ENCODE data around the gene PDE6A. TPM values are rescaled to one million over a fixed set of nuclear protein-coding genes. Genes with fewer than 3 reads are reported as not detected.

Gene PDE6A
- total and polyA plus RNA-seq, 12 donors: 0.14 to 1.6 (median 0.86) TPM

DNA sequence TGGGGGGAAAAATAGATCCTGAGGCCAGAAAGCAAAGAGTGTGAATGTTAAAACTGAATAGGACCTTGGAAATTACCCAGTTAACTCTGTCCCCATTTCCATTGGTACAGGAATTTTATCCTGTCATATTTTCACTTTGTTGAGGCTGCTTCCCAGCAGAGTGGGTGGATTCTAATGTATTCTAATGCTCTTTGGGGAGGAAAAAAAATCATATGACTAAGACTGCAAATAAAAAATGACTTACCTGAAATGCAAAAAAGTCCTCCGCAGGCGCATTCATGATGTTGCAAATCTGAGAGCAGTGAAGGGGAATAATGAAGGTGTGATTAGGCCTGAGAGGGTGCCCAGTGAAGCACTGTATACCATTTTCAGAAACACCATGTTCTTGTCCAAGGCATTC is 41.2 kb downstream of the PDE6A start:
- Histone ChIP-seq H3K4me3 (no peak overlapping the region), H3K27me3 (no peaks in the 10 kb centered on the region), H3K9me3 (replicated peaks in 1 of 3) (no peaks in the 10 kb centered on the region), H3K27ac (no peak overlapping the region), H3K4me1 (replicated peaks in 1 of 2) (peaks cover 4 to 8% of the 10 kb centered on the region in 2 donors), H3K36me3 (replicated peaks in 1 of 2) (no peaks in the 10 kb centered on the region)
- intact Hi-C loops (cut with DNase I): no loop called here
- TF ChIP-seq, protein P1, sequence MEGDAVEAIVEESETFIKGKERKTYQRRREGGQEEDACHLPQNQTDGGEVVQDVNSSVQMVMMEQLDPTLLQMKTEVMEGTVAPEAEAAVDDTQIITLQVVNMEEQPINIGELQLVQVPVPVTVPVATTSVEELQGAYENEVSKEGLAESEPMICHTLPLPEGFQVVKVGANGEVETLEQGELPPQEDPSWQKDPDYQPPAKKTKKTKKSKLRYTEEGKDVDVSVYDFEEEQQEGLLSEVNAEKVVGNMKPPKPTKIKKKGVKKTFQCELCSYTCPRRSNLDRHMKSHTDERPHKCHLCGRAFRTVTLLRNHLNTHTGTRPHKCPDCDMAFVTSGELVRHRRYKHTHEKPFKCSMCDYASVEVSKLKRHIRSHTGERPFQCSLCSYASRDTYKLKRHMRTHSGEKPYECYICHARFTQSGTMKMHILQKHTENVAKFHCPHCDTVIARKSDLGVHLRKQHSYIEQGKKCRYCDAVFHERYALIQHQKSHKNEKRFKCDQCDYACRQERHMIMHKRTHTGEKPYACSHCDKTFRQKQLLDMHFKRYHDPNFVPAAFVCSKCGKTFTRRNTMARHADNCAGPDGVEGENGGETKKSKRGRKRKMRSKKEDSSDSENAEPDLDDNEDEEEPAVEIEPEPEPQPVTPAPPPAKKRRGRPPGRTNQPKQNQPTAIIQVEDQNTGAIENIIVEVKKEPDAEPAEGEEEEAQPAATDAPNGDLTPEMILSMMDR (IDR thresholded peaks at IDR 0.05): no peak
- TF ChIP-seq POLR2A (IDR thresholded peaks at IDR 0.05): no peak
- WGBS, 4 donors: 97 to 99% (median 98%) methylated on average over 2 of the region's 2 CpGs
- no peak for DNase-seq

DNA sequence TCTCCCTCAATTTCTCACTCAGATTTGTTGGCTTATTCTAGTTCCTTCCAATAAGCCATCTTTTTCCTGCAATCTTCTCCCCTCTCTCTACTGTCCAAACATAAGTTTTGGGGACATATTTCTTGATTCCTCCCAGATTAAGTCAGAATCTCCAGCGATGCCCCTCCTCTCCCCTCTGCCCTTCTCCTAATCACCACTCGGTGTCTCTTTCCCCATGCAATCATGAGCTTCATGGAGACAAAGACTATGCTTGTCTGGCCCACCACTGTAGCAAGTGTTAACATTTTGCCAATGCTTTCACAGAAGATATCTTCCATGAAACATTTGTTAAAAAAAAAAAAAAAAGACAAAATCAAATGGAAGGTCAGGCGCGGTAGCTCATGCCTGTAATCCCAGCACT is 42.4 kb downstream of the PDE6A start:
- no peak for TF ChIP-seq POLR2A (IDR thresholded peaks at IDR 0.05)
- TF ChIP-seq, protein P1 (IDR thresholded peaks at IDR 0.05): peak in 2 of 6 experiments; percentile 14 to 19
- 77 to 82% (median 78%) methylated on average over 4 of the region's 4 CpGs for WGBS, 4 donors
- no peak for DNase-seq
- intact Hi-C loops (cut with DNase I): no loop called here
- Histone ChIP-seq H3K27me3 (no peaks in the 10 kb centered on the region), H3K4me3 (no peak overlapping the region), H3K27ac (no peak overlapping the region), H3K4me1 (replicated peaks in 1 of 2) (peaks cover 4 to 8% of the 10 kb centered on the region in 2 donors), H3K9me3 (replicated peaks in 1 of 3) (no peaks in the 10 kb centered on the region), H3K36me3 (replicated peaks in 1 of 2) (no peaks in the 10 kb centered on the region)

DNA sequence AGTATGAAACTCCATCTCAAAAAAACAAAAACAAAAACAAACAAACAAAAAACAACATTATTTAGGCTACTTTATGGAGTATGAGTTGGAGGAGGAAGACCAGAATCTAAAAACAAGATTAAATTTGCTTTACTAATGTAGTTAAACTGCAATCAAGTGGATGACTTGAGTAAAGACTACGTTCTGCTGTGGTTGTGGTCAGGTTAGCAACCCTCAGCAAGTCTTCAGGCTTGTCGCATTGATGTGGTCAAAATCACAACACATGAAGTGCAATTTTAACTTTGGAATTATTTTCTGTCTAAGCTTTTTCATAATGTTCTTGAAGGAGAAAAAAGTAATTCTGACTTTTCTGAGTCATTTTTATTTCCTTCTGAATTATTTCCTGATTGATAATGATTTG is 43.1 kb downstream of the PDE6A start:
- Histone ChIP-seq H3K27me3 (no peaks in the 10 kb centered on the region), H3K9me3 (replicated peaks in 1 of 3) (no peaks in the 10 kb centered on the region), H3K27ac (no peak overlapping the region), H3K4me3 (no peak overlapping the region), H3K4me1 (replicated peaks in 1 of 2) (peaks cover 4 to 8% of the 10 kb centered on the region in 2 donors), H3K36me3 (replicated peaks in 1 of 2) (no peaks in the 10 kb centered on the region)
- TF ChIP-seq, protein P1 (IDR thresholded peaks at IDR 0.05): no peak
- TF ChIP-seq POLR2A (IDR thresholded peaks at IDR 0.05): no peak
- WGBS, 4 donors: 82 to 92% (median 83%) methylated on average over 2 of the region's 2 CpGs
- no peak for DNase-seq
- intact Hi-C loops (cut with DNase I): no loop called here

DNA sequence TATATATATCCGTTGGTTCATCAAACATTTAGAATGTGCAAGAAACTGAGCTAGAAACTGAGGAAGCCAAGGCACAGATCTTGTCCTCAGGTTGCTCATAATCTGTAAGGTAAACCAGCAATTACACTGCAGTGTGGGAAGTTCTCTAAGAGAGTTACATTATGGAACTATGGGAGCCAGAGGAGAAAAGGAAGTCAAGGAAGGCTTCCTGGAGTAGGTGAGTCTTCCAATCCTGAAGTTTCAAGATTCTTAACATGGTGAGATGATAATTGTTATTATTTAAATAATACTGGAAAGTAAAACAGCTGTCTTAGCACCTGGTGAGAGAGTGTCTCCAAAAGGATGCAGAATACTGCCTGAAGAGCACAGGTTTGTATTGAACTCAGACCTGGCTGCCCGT is 44.2 kb downstream of the PDE6A start:
- DNase-seq: no peak
- Histone ChIP-seq H3K27me3 (no peaks in the 10 kb centered on the region), H3K36me3 (replicated peaks in 1 of 2) (no peaks in the 10 kb centered on the region), H3K27ac (no peak overlapping the region), H3K4me1 (replicated peaks in 1 of 2) (peaks cover 13 to 15% of the 10 kb centered on the region in 2 donors), H3K9me3 (replicated peaks in 1 of 3) (no peaks in the 10 kb centered on the region), H3K4me3 (no peak overlapping the region)
- intact Hi-C loops (cut with DNase I): no loop called here
- 48 to 68% (median 61%) methylated on average over 2 of the region's 2 CpGs for WGBS, 4 donors
- TF ChIP-seq, protein P1 (IDR thresholded peaks at IDR 0.05): no peak
- TF ChIP-seq POLR2A (IDR thresholded peaks at IDR 0.05): no peak

Measured in adrenal gland (tissue), 12 donors.